ENCODE data around the gene RAD54L. TPM values are rescaled to one million over a fixed set of nuclear protein-coding genes. Genes with fewer than 3 reads are reported as not detected.

The RAD54L gene
- total and polyA plus RNA-seq, 2 of the 4 experiments (the other 2 are of a cell fraction): 4.8 to 10.6 TPM

DNA sequence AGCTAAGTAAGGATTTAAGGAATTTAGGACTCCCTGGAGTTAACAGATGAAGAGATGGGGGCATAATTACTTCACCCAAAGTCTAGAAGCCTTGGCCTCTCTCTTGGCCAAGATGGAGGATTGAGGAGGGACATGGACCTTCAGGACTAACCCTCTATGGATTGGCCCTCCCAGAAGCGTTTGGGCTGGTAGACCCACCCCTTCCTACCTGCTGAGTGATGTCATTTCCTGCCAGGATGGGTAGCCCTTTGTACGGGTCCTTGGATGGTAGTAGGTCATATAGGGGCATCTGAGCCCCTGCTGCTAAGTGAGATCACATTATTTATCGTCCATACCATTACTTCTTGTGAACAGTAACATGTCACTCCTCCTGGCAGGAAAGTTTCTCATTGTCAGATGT lies 26.8 kb upstream of the RAD54L start:
- no peak overlapping the region for H2BK120ac ChIP-seq (ENCODE audit: low read depth, low read length)
- ChIA-PET CTCF (no interaction called here), POLR2A (ENCODE audit: unreplicated experiment) (no interaction called here)
- H2AFZ ChIP-seq (replicated peaks; ENCODE audit: low read length, poor library complexity): no peak overlapping the region
- H3K56ac ChIP-seq (ENCODE audit: extremely low read depth, insufficient read depth, low read length): no peak overlapping the region
- DNase-seq (no peak), ATAC-seq (ENCODE audit: low read depth) (no peak)
- H3K27me3 ChIP-seq (ENCODE audit: control insufficient read depth, insufficient read depth, low read length): no peaks in the 10 kb centered on the region
- H4K91ac ChIP-seq (ENCODE audit: insufficient read depth, low read depth, low read length): no peak overlapping the region
- no peaks in the 10 kb centered on the region for H3K9me3 ChIP-seq (ENCODE audit: control insufficient read depth, insufficient read depth, low read length)
- H2BK20ac ChIP-seq (ENCODE audit: low read depth, low read length): no peak overlapping the region
- H2BK5ac ChIP-seq (ENCODE audit: low read depth, low read length, poor library complexity, severe bottlenecking): no peak overlapping the region
- in situ Hi-C loops (cut with MboI; ENCODE audit: low sequenced_read_pairs): no loop called here
- no peaks in the 10 kb centered on the region; a peak in 1 of 4 replicates for H3K79me1 ChIP-seq (ENCODE audit: low read depth in 1 of 2, low read length in 2 of 2)
- intact Hi-C loops (cut with micrococcal nuclease): no loop called here
- H3K4me2 ChIP-seq (ENCODE audit: low read depth, low read length): no peak overlapping the region
- H3K23ac ChIP-seq (ENCODE audit: low read depth, low read length): no peak overlapping the region
- H3K4me1 ChIP-seq (ENCODE audit: control insufficient read depth, insufficient read depth, low read length): peaks cover 2% of the 10 kb centered on the region; the same call in 1 of the 2 replicates
- no peak overlapping the region for H3K4me3 ChIP-seq (ENCODE audit: insufficient read depth, low read depth, low read length)
- no peak overlapping the region for H2BK15ac ChIP-seq (ENCODE audit: low read depth, low read length)
- no peak overlapping the region for H2AK9ac ChIP-seq (replicated peaks; ENCODE audit: low read depth, low read length, poor library complexity)
- TF ChIP-seq, protein P1, sequence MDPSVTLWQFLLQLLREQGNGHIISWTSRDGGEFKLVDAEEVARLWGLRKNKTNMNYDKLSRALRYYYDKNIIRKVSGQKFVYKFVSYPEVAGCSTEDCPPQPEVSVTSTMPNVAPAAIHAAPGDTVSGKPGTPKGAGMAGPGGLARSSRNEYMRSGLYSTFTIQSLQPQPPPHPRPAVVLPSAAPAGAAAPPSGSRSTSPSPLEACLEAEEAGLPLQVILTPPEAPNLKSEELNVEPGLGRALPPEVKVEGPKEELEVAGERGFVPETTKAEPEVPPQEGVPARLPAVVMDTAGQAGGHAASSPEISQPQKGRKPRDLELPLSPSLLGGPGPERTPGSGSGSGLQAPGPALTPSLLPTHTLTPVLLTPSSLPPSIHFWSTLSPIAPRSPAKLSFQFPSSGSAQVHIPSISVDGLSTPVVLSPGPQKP (IDR thresholded peaks at IDR 0.05; ENCODE audit: borderline replicate concordance, low read depth, low read length): no peak
- TF ChIP-seq MXI1 (IDR thresholded peaks at IDR 0.05; ENCODE audit: borderline replicate concordance, low read depth, low read length) (no peak), MAFK (IDR thresholded peaks at IDR 0.05; ENCODE audit: low read depth, low read length) (no peak), POLR2A (IDR thresholded peaks at IDR 0.05; ENCODE audit: low read depth, low read length) (no peak), NFE2L2 (IDR thresholded peaks at IDR 0.05; ENCODE audit: low read depth, low read length) (no peak)
- no TSS peak for BruUV-seq (replicated peaks)
- H3K36me3 ChIP-seq (ENCODE audit: control insufficient read depth, insufficient read depth, low read length): peaks cover 2% of the 10 kb centered on the region; the same call in 1 of the 2 replicates
- H3K9ac ChIP-seq (ENCODE audit: low read depth, low read length): no peak overlapping the region
- no peak overlapping the region for H3K14ac ChIP-seq (replicated peaks; ENCODE audit: low read depth, low read length)
- H3K27ac ChIP-seq (ENCODE audit: insufficient read depth, low read length): no peak overlapping the region
- H3K18ac ChIP-seq (ENCODE audit: low read depth, low read length): no peak overlapping the region
- H4K8ac ChIP-seq (ENCODE audit: low read depth in 2 of 2, low read length in 2 of 2): no peak overlapping the region
- H4K5ac ChIP-seq (ENCODE audit: low read depth, low read length): no peak overlapping the region
- H2AK5ac ChIP-seq (ENCODE audit: low read depth, low read length): no peak overlapping the region
- dilution Hi-C loops (cut with HindIII; ENCODE audit: low sequenced_read_pairs, unreplicated experiment): no loop called here
- no peaks in the 10 kb centered on the region for H4K20me1 ChIP-seq (ENCODE audit: insufficient read depth, low read length)
- WGBS, 2 experiments (ENCODE audit: extremely low coverage in 2 of 2, insufficient read length in 1 of 2): no CpG with 5 or more reads among the region's 3 CpGs
- no peak overlapping the region for H3K4ac ChIP-seq (ENCODE audit: low read depth, low read length)
- 0 out of 2 replicates have a peak, but pooled peaks cover 6% of the 10 kb centered on the region for H3K9me1 ChIP-seq (ENCODE audit: insufficient read depth, low read length)
